Esophagus muscularis mucosa (tissue), 4 donors: ENCODE results near the gene PRKCH. TPM values are rescaled to one million over a fixed set of nuclear protein-coding genes. Genes with fewer than 3 reads are reported as not detected.
A peak's percentile ranks its signal among the peaks of the same experiment; 100 is the strongest.

Experiments used
- DNase-seq: peaks from one replicate; pipeline ENCODE4 v3.0.0-alpha.2; 2017; ENCODE audit errors: extremely low spot score
- H3K27ac ChIP-seq, 4 donors: fragments of 200-600 bp; sonication (generic); replicated peaks in 1 of 4; 1 replicate in 3 of 4; 2 replicates in 1 of 4; pipeline ENCODE4 v1.5.1; 2016 to 2019; ENCODE audit warnings: mild to moderate bottlenecking in 1 of 4
- H3K27me3 ChIP-seq, 4 donors: fragments of 200-600 bp; sonication (generic); one replicate each; pipeline versions ENCODE4 v1.5.1 to v1.6.0; 2016 to 2019
- H3K36me3 ChIP-seq, 4 donors: fragments of 200-600 bp; sonication (generic); one replicate each; pipeline ENCODE4 v1.5.1; 2016 to 2019
- H3K4me1 ChIP-seq, 4 donors: fragments of 200-600 bp; sonication (generic); one replicate each; pipeline ENCODE4 v1.5.1; 2016 to 2019
- H3K4me3 ChIP-seq, 4 donors: fragments of 200-600 bp; sonication (generic); 1 replicate in 2 of 4; 2 replicates in 2 of 4; pipeline ENCODE4 v1.5.1; 2016 to 2019; ENCODE audit warnings: mild to moderate bottlenecking in 4 of 4, moderate library complexity in 1 of 4
- H3K9me3 ChIP-seq, 4 donors: fragments of 200-600 bp; sonication (generic); 1 replicate in 3 of 4; 2 replicates in 1 of 4; pipeline ENCODE4 v1.5.1; 2016 to 2019
- CTCF ChIP-seq, 3 experiments: fragments of 200-600 bp in 2 of 3; fragments of 450-650 bp in 1 of 3; sonication (generic) in 2 of 3; IDR thresholded peaks; one replicate each; pipeline ENCODE4 v1.5.1; 2017 to 2019; ENCODE audit warnings: antibody characterized with exemption in 3 of 3, mild to moderate bottlenecking in 2 of 3, moderate library complexity in 1 of 3
- EP300 ChIP-seq: sonication (generic); formaldehyde crosslinking; IDR thresholded peaks from one replicate; pipeline ENCODE4 v1.6.1; 2017; ENCODE audit warnings: antibody characterized with exemption
- POLR2A ChIP-seq: fragments of 450-650 bp; IDR thresholded peaks from one replicate; pipeline ENCODE4 v1.6.1; 2017; ENCODE audit warnings: antibody characterized with exemption, moderate library complexity, mild to moderate bottlenecking, low read depth
- POLR2AphosphoS5 ChIP-seq, 2 donors: sonication (generic); formaldehyde crosslinking; IDR thresholded peaks; one replicate each; pipeline ENCODE4 v1.6.1; 2017; ENCODE audit warnings: antibody characterized with exemption in 2 of 2
- WGBS: methylation state at CpG from one replicate; pipeline ENCODE4 v1.1.5; 2018; 5-methylcytosine and 5-hydroxymethylcytosine counted together
- intact Hi-C: fragments of 100-400 bp; cut with DNase I; formaldehyde crosslinking; loops from one replicate; pipeline ENCODE4 v1.15.1; 2023
- total RNA-seq, 4 donors: library from RNA; depleted of rRNA; stranded (reverse); fragments of >200 nt; gene quantifications; one replicate each; pipeline versions ENCODE4 v1.1.0 to v1.2.1, GENCODE V29; 2016

PRKCH gene
- total RNA-seq, 4 donors from 2014 or later: 13.3 to 67.6 (median 32.2) TPM

GRCh38 chr14:61469781-61470180 is 148.4 kb downstream of the PRKCH start:
- no peak for DNase-seq

GRCh38 chr14:61470261-61470960 is 149.0 kb downstream of the PRKCH start:
- 37% methylated on average over 12 of the region's 13 CpGs for WGBS
- no peaks in the 10 kb centered on the region for H3K27me3 ChIP-seq
- peak overlapping the region; percentile 60 to 75 (median 70) for H3K27ac ChIP-seq
- H3K36me3 ChIP-seq: no peaks in the 10 kb centered on the region
- TF ChIP-seq POLR2AphosphoS5 (IDR thresholded peaks at IDR 0.05): no peak
- peak in 1 of 3 experiments; percentile 19 for TF ChIP-seq CTCF (IDR thresholded peaks at IDR 0.05)
- no peak for DNase-seq
- peaks cover 70 to 76% (median 73%) of the 10 kb centered on the region in 4 donors for H3K4me1 ChIP-seq
- intact Hi-C loops: loop anchor here (10.0 kb wide), 1 partner anchor 224 kb away; the partner anchor contains the start of gene HIF1A
- peak overlapping the region in 2 of 4 donors; percentile 5 to 25 for H3K4me3 ChIP-seq
- H3K9me3 ChIP-seq: no peaks in the 10 kb centered on the region

More at GRCh38 chr14:61469781-61470180, 148.4 kb downstream of the PRKCH start:
- H3K27ac ChIP-seq: peak overlapping the region in 1 of 4 donors; percentile 60
- 78% methylated on average over 6 of the region's 6 CpGs for WGBS
- no peaks in the 10 kb centered on the region for H3K27me3 ChIP-seq
- H3K36me3 ChIP-seq: no peaks in the 10 kb centered on the region
- intact Hi-C loops: loop anchor here (10.0 kb wide), 1 partner anchor 225 kb away; the partner anchor contains the start of gene HIF1A
- no peak overlapping the region for H3K4me3 ChIP-seq
- no peaks in the 10 kb centered on the region for H3K9me3 ChIP-seq
- TF ChIP-seq POLR2A (no peak), POLR2AphosphoS5 (IDR thresholded peaks at IDR 0.05) (no peak), CTCF (IDR thresholded peaks at IDR 0.05) (no peak), EP300 (no peak)
- H3K4me1 ChIP-seq: peaks cover 67 to 71% (median 70%) of the 10 kb centered on the region in 4 donors

GRCh38 chr14:61470961-61471293 is 149.5 kb downstream of the PRKCH start:
- no peak for TF ChIP-seq CTCF (IDR thresholded peaks at IDR 0.05)
- no peak for TF ChIP-seq POLR2A
- TF ChIP-seq POLR2AphosphoS5 (IDR thresholded peaks at IDR 0.05): no peak
- TF ChIP-seq EP300: no peak
- intact Hi-C loops: loop anchor here (10.0 kb wide), 1 partner anchor 224 kb away; the partner anchor contains the start of gene HIF1A
- no peaks in the 10 kb centered on the region for H3K9me3 ChIP-seq
- H3K4me3 ChIP-seq: no peak overlapping the region
- no peaks in the 10 kb centered on the region for H3K36me3 ChIP-seq
- peak overlapping the region; percentile 60 to 75 (median 70) for H3K27ac ChIP-seq
- DNase-seq: no peak
- no peaks in the 10 kb centered on the region for H3K27me3 ChIP-seq
- WGBS: 69% methylated on average over 3 of the region's 3 CpGs
- peaks cover 70 to 81% (median 75%) of the 10 kb centered on the region in 4 donors for H3K4me1 ChIP-seq

GRCh38 chr14:61471297-61472005 is 150.1 kb downstream of the PRKCH start:
- no peak for DNase-seq
- TF ChIP-seq EP300 (no peak), POLR2AphosphoS5 (IDR thresholded peaks at IDR 0.05) (no peak), POLR2A (no peak), CTCF (IDR thresholded peaks at IDR 0.05) (no peak)
- WGBS: 57% methylated on average over 7 of the region's 7 CpGs
- Histone ChIP-seq H3K4me3 (peak overlapping the region; percentile 29 to 57 (median 49)), H3K27me3 (no peaks in the 10 kb centered on the region), H3K9me3 (no peaks in the 10 kb centered on the region), H3K4me1 (peaks cover 69 to 82% (median 77%) of the 10 kb centered on the region in 4 donors), H3K27ac (peak overlapping the region; percentile 60 to 75 (median 70)), H3K36me3 (no peaks in the 10 kb centered on the region)
- intact Hi-C loops: loop anchor here (10.0 kb wide), 1 partner anchor 223 kb away; the partner anchor contains the start of gene HIF1A
